IMR-90 (cell line): Measurements from ENCODE around the gene ATP2B2. TPM values are rescaled to one million over a fixed set of nuclear protein-coding genes. Genes with fewer than 3 reads are reported as not detected.

Source experiments
- ATAC-seq: fragments of 200-7000 bp; cut with Tn5 transposase; 2 replicates; pipeline ENCODE4 v1.9.1; 2020; ENCODE audit warnings: low read depth, mild to moderate bottlenecking, moderate library complexity
- BruUV-seq: library from RNA; stranded (reverse); fragments of 400-500 nt; replicated peaks from 2 replicates; lab custom pipeline; 2021; lab: Mats Ljungman, UMichigan
- CTCF ChIA-PET: fragments of 300-600 bp; formaldehyde crosslinking; extraction: SDS; loops from one replicate; lab custom pipeline; 2021; ENCODE audit warnings: antibody characterized with exemption; lab: Yijun Ruan, JAX
- POLR2A ChIA-PET: fragments of 300-600 bp; sonication (Branson Sonifier 250); formaldehyde crosslinking; loops from one replicate; lab custom pipeline; 2022; ENCODE audit warnings: antibody characterized with exemption; ENCODE audit not compliant: unreplicated experiment; lab: Charles Lee
- DNase-seq: peaks from one replicate; pipeline ENCODE4 v3.0.0; 2013
- H2AFZ ChIP-seq: replicated peaks from 2 replicates; pipeline ENCODE3; 2013; ENCODE audit warnings: low read length, mild to moderate bottlenecking; ENCODE audit not compliant: poor library complexity
- H2AK5ac ChIP-seq: 2 replicates; pipeline ENCODE4 v1.6.1; 2013; ENCODE audit warnings: low read depth, low read length, inconsistent platforms
- H2AK9ac ChIP-seq: replicated peaks from 2 replicates; pipeline ENCODE3; 2013; ENCODE audit warnings: mild to moderate bottlenecking, low read depth, low read length, moderate library complexity; ENCODE audit not compliant: poor library complexity
- H2BK120ac ChIP-seq: 2 replicates; pipeline ENCODE4 v1.6.1; 2013; ENCODE audit warnings: low read depth, low read length, inconsistent platforms
- H2BK15ac ChIP-seq: 3 replicates; pipeline ENCODE4 v1.6.1; 2013; ENCODE audit warnings: low read depth, low read length, inconsistent platforms
- H2BK20ac ChIP-seq: 2 replicates; pipeline ENCODE4 v1.6.1; 2013; ENCODE audit warnings: low read depth, mild to moderate bottlenecking, inconsistent platforms, low read length, moderate library complexity
- H2BK5ac ChIP-seq: 2 replicates; pipeline ENCODE4 v1.6.1; 2013; ENCODE audit warnings: mild to moderate bottlenecking, low read depth, low read length, inconsistent platforms; ENCODE audit not compliant: poor library complexity, severe bottlenecking
- H3K14ac ChIP-seq: replicated peaks from 2 replicates; pipeline ENCODE4 v1.6.1; 2013; ENCODE audit warnings: low read depth, low read length, inconsistent platforms
- H3K18ac ChIP-seq: 2 replicates; pipeline ENCODE4 v1.6.1; 2013; ENCODE audit warnings: low read depth, low read length, control low read depth
- H3K23ac ChIP-seq: 2 replicates; pipeline ENCODE4 v1.6.1; 2013; ENCODE audit warnings: low read depth, low read length, inconsistent platforms
- H3K27ac ChIP-seq: 2 replicates; pipeline ENCODE4 v1.5.1; 2013; ENCODE audit warnings: mild to moderate bottlenecking, control low read depth, low read length; ENCODE audit not compliant: insufficient read depth
- H3K27me3 ChIP-seq: 2 replicates; pipeline ENCODE4 v1.6.1; 2013; ENCODE audit warnings: low read length; ENCODE audit not compliant: control insufficient read depth, insufficient read depth
- H3K36me3 ChIP-seq: 2 replicates; pipeline ENCODE4 v1.6.1; 2013; ENCODE audit warnings: low read length, mixed read lengths; ENCODE audit not compliant: control insufficient read depth, insufficient read depth
- H3K4ac ChIP-seq: 2 replicates; pipeline ENCODE4 v1.6.1; 2013; ENCODE audit warnings: low read depth, low read length, inconsistent platforms
- H3K4me1 ChIP-seq: 2 replicates; pipeline ENCODE4 v1.6.1; 2013; ENCODE audit warnings: low read length, mixed read lengths; ENCODE audit not compliant: control insufficient read depth, insufficient read depth
- H3K4me2 ChIP-seq: 2 replicates; pipeline ENCODE4 v1.6.1; 2013; ENCODE audit warnings: low read depth, mild to moderate bottlenecking, control low read depth, low read length, moderate library complexity
- H3K4me3 ChIP-seq: 2 replicates; pipeline ENCODE4 v1.5.1; 2013; ENCODE audit warnings: low read depth, mild to moderate bottlenecking, control low read depth, low read length, moderate library complexity; ENCODE audit not compliant: insufficient read depth
- H3K56ac ChIP-seq: 2 replicates; pipeline ENCODE4 v1.6.1; 2013; ENCODE audit warnings: low read length, inconsistent platforms; ENCODE audit not compliant: insufficient read depth; ENCODE audit errors: extremely low read depth
- H3K79me1 ChIP-seq, 2 experiments: 2 replicates each; pipeline ENCODE4 v1.6.1; 2013; ENCODE audit warnings: low read length in 2 of 2, inconsistent platforms in 1 of 2, low read depth in 1 of 2
- H3K9ac ChIP-seq: 2 replicates; pipeline ENCODE4 v1.6.1; 2013; ENCODE audit warnings: low read depth, low read length, control low read depth
- H3K9me1 ChIP-seq: 2 replicates; pipeline ENCODE4 v1.6.1; 2013; ENCODE audit warnings: low read length, inconsistent platforms; ENCODE audit not compliant: insufficient read depth
- H3K9me3 ChIP-seq: 2 replicates; pipeline ENCODE4 v1.6.1; 2013; ENCODE audit warnings: low read length; ENCODE audit not compliant: control insufficient read depth, insufficient read depth
- H4K20me1 ChIP-seq: 2 replicates; pipeline ENCODE4 v1.6.1; 2013; ENCODE audit warnings: low read length, inconsistent platforms; ENCODE audit not compliant: insufficient read depth
- H4K5ac ChIP-seq: 2 replicates; pipeline ENCODE4 v1.6.1; 2013; ENCODE audit warnings: mild to moderate bottlenecking, low read depth, low read length, control low read depth
- H4K8ac ChIP-seq, 2 experiments: 2 replicates each; pipeline ENCODE4 v1.6.1; 2013; ENCODE audit warnings: low read depth in 2 of 2, low read length in 2 of 2, control low read depth in 1 of 2, inconsistent platforms in 1 of 2
- H4K91ac ChIP-seq: 2 replicates; pipeline ENCODE4 v1.6.1; 2013; ENCODE audit warnings: low read depth, low read length, inconsistent platforms; ENCODE audit not compliant: insufficient read depth
- BHLHE40 ChIP-seq: fragments of 150-350 bp; IDR thresholded peaks from 2 replicates; pipeline ENCODE4 v1.6.1; 2016; ENCODE audit warnings: mild to moderate bottlenecking, low read depth, low read length
- CEBPB ChIP-seq: IDR thresholded peaks from 2 replicates; pipeline ENCODE4 v1.6.1; 2012; ENCODE audit warnings: low read depth, low read length, improper control_type of control experiment
- CHD1 ChIP-seq: IDR thresholded peaks from 2 replicates; pipeline ENCODE4 v1.6.1; 2012; ENCODE audit warnings: low read depth, low read length, improper control_type of control experiment
- FOS ChIP-seq: fragments of 150-350 bp; IDR thresholded peaks from 2 replicates; pipeline ENCODE4 v1.6.1; 2016; ENCODE audit warnings: low read depth, low read length
- MAFK ChIP-seq: IDR thresholded peaks from 2 replicates; pipeline ENCODE4 v1.6.1; 2012; ENCODE audit warnings: low read depth, low read length, improper control_type of control experiment
- MAZ ChIP-seq: IDR thresholded peaks from 2 replicates; pipeline ENCODE4 v1.6.1; 2012; ENCODE audit warnings: low read depth, mild to moderate bottlenecking, low read length, improper control_type of control experiment, moderate library complexity, borderline replicate concordance
- MXI1 ChIP-seq: IDR thresholded peaks from 2 replicates; pipeline ENCODE4 v1.6.1; 2012; ENCODE audit warnings: low read depth, mild to moderate bottlenecking, low read length, moderate library complexity, borderline replicate concordance
- NFE2L2 ChIP-seq: fragments of 150-350 bp; IDR thresholded peaks from 2 replicates; pipeline ENCODE4 v1.6.1; 2016; ENCODE audit warnings: low read depth, mild to moderate bottlenecking, low read length
- POLR2A ChIP-seq: IDR thresholded peaks from 2 replicates; pipeline ENCODE4 v1.6.1; 2012; ENCODE audit warnings: mild to moderate bottlenecking, low read depth, low read length
- RAD21 ChIP-seq: IDR thresholded peaks from 2 replicates; pipeline ENCODE4 v1.6.1; 2012; ENCODE audit warnings: low read length, improper control_type of control experiment
- RCOR1 ChIP-seq: IDR thresholded peaks from 2 replicates; pipeline ENCODE4 v1.6.1; 2012; ENCODE audit warnings: mild to moderate bottlenecking, low read length, improper control_type of control experiment; ENCODE audit not compliant: insufficient replicate concordance
- RFX5 ChIP-seq: IDR thresholded peaks from 2 replicates; pipeline ENCODE4 v1.8.0; 2012; ENCODE audit warnings: low read depth, mild to moderate bottlenecking, low read length, moderate library complexity
- SMC3 ChIP-seq: fragments of 150-350 bp; IDR thresholded peaks from 2 replicates; pipeline ENCODE4 v1.6.1; 2016; ENCODE audit warnings: low read depth, mild to moderate bottlenecking, antibody characterized with exemption, low read length, moderate library complexity
- WGBS, 2 experiments: methylation state at CpG; one replicate each; pipeline versions ENCODE4 v1.1.5 to v1.1.7; 2013; ENCODE audit warnings: missing lambda C conversion rate in 2 of 2; ENCODE audit not compliant: insufficient read length in 1 of 2; ENCODE audit errors: extremely low coverage in 2 of 2; 5-methylcytosine and 5-hydroxymethylcytosine counted together
- dilution Hi-C: fragments of 300-500 bp; cut with HindIII; formaldehyde crosslinking; loops from one replicate; pipeline ENCODE4 v1.14.3; 2018; ENCODE audit warnings: low sequenced_read_pairs; ENCODE audit not compliant: unreplicated experiment
- in situ Hi-C: fragments of 300-500 bp; cut with MboI; formaldehyde crosslinking; loops from 3 replicates; pipeline ENCODE4 v1.14.3; 2019; ENCODE audit warnings: low sequenced_read_pairs, inconsistent platforms, mixed read lengths
- intact Hi-C: fragments of 100-400 bp; cut with micrococcal nuclease; formaldehyde crosslinking; loops from 2 replicates; pipeline ENCODE4 v1.10.0; 2022
- polyA plus RNA-seq, 3 experiments: library from polyadenylated mRNA; depleted of rRNA; stranded (reverse); fragments of >200 nt; gene quantifications; 2 replicates each; pipeline ENCODE4 v1.2.3, GENCODE V29; 2012; ENCODE audit warnings: low replicate concordance in 1 of 3
- total RNA-seq: library from RNA; depleted of rRNA; stranded (reverse); fragments of >200 nt; gene quantifications from 2 replicates; pipeline ENCODE4 v1.2.3, GENCODE V29; 2012
- TF ChIP-seq, protein P1 (sequence below): fragments of 150-350 bp; IDR thresholded peaks from 2 replicates; pipeline ENCODE4 v1.6.1; 2017; ENCODE audit warnings: mild to moderate bottlenecking, antibody characterized with exemption, low read length, low read depth
- TF ChIP-seq, protein P2 (sequence below): fragments of 150-350 bp; IDR thresholded peaks from 2 replicates; pipeline ENCODE4 v1.6.1; 2016; ENCODE audit warnings: low read depth, mild to moderate bottlenecking, low read length, moderate library complexity, borderline replicate concordance
- TF ChIP-seq, protein P3 (sequence below): conservative IDR thresholded peaks from 2 replicates; pipeline ENCODE4 v1.5.1; 2012; ENCODE audit warnings: mild to moderate bottlenecking, low read depth, low read length, improper control_type of control experiment

The ATP2B2 gene
- total and polyA plus RNA-seq, 2 of the 4 experiments (the other 2 are of a cell fraction): under 0.01 to 0.02 TPM

- H2AK5ac ChIP-seq: no peak overlapping the region
- no peak overlapping the region for H3K18ac ChIP-seq
- no peak overlapping the region for H2AK9ac ChIP-seq
- intact Hi-C loops: no loop called here
- no peak overlapping the region for H3K14ac ChIP-seq
- no peak overlapping the region for H3K23ac ChIP-seq
- no peak overlapping the region for H3K4me2 ChIP-seq
- H4K91ac ChIP-seq: no peak overlapping the region
- no peak overlapping the region for H4K8ac ChIP-seq
- H3K9me3 ChIP-seq: no peaks in the 10 kb centered on the region
- in situ Hi-C loops: loop anchor here (5.0 kb wide), 1 partner anchor 397 kb away; no protein-coding TSS in a partner anchor
- POLR2A ChIA-PET: no interaction called here
- no peak overlapping the region for H4K5ac ChIP-seq
- dilution Hi-C loops: no loop called here
- H2AFZ ChIP-seq: no peak overlapping the region
- no TSS peak for BruUV-seq
- TF ChIP-seq CEBPB (no peak), RAD21 (no peak), RCOR1 (no peak), RFX5 (no peak), SMC3 (no peak), POLR2A (no peak), MXI1 (no peak), NFE2L2 (no peak), MAFK (no peak), BHLHE40 (no peak), CHD1 (no peak), MAZ (no peak), FOS (no peak)
- TF ChIP-seq, protein P1, sequence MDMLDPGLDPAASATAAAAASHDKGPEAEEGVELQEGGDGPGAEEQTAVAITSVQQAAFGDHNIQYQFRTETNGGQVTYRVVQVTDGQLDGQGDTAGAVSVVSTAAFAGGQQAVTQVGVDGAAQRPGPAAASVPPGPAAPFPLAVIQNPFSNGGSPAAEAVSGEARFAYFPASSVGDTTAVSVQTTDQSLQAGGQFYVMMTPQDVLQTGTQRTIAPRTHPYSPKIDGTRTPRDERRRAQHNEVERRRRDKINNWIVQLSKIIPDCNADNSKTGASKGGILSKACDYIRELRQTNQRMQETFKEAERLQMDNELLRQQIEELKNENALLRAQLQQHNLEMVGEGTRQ: no peak
- TF ChIP-seq, protein P2, sequence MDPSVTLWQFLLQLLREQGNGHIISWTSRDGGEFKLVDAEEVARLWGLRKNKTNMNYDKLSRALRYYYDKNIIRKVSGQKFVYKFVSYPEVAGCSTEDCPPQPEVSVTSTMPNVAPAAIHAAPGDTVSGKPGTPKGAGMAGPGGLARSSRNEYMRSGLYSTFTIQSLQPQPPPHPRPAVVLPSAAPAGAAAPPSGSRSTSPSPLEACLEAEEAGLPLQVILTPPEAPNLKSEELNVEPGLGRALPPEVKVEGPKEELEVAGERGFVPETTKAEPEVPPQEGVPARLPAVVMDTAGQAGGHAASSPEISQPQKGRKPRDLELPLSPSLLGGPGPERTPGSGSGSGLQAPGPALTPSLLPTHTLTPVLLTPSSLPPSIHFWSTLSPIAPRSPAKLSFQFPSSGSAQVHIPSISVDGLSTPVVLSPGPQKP: no peak
- TF ChIP-seq, protein P3, sequence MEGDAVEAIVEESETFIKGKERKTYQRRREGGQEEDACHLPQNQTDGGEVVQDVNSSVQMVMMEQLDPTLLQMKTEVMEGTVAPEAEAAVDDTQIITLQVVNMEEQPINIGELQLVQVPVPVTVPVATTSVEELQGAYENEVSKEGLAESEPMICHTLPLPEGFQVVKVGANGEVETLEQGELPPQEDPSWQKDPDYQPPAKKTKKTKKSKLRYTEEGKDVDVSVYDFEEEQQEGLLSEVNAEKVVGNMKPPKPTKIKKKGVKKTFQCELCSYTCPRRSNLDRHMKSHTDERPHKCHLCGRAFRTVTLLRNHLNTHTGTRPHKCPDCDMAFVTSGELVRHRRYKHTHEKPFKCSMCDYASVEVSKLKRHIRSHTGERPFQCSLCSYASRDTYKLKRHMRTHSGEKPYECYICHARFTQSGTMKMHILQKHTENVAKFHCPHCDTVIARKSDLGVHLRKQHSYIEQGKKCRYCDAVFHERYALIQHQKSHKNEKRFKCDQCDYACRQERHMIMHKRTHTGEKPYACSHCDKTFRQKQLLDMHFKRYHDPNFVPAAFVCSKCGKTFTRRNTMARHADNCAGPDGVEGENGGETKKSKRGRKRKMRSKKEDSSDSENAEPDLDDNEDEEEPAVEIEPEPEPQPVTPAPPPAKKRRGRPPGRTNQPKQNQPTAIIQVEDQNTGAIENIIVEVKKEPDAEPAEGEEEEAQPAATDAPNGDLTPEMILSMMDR: no peak
- no peaks in the 10 kb centered on the region for H3K36me3 ChIP-seq
- H3K4ac ChIP-seq: no peak overlapping the region
- H3K27ac ChIP-seq: no peak overlapping the region
- H3K9me1 ChIP-seq: no peaks in the 10 kb centered on the region
- no peak overlapping the region for H2BK15ac ChIP-seq
- H4K20me1 ChIP-seq: peaks cover 6% of the 10 kb centered on the region; the same call in 1 of the 2 replicates
- DNase-seq: no peak
- no peak overlapping the region for H3K9ac ChIP-seq
- no peak overlapping the region for H3K56ac ChIP-seq
- 83% methylated on average over 17 of the region's 18 CpGs; no CpG with 5 or more reads in 1 of the 2 experiments for WGBS, 2 experiments
- H3K4me1 ChIP-seq: no peaks in the 10 kb centered on the region
- H3K79me1 ChIP-seq: no peaks in the 10 kb centered on the region
- no peak for ATAC-seq
- peaks cover 25% of the 10 kb centered on the region; the same call in 1 of the 2 replicates for H3K27me3 ChIP-seq
- no peak overlapping the region for H2BK120ac ChIP-seq
- H2BK5ac ChIP-seq: no peak overlapping the region
- CTCF ChIA-PET: interaction anchor here (1.2 kb wide), 1 partner anchor 26 kb away, joined by 5 read pairs; no protein-coding TSS in a partner anchor
- no peak overlapping the region for H3K4me3 ChIP-seq
- H2BK20ac ChIP-seq: no peak overlapping the region
Observed at GRCh38 chr3:10340476-10340875, 164.9 kb downstream of the ATP2B2 start.
